T-helper 1 cell treated with Interleukin-12 subunit alpha and Interleukin-12 subunit beta and Interleukin-4 antibody, amounts not matched to agents 30 μg/mL and 1 μg/mL, for 36 hours (primary cell): Measurements from ENCODE around the gene GADL1.

Source experiments
- H3K27ac Mint-ChIP-seq: one replicate; pipeline ENCODE4 v1.8.0; 2021; ENCODE audit warnings: mild to moderate bottlenecking, mixed read lengths
- H3K27me3 Mint-ChIP-seq: one replicate; pipeline ENCODE4 v1.8.0; 2021; ENCODE audit warnings: low read depth, mixed read lengths
- H3K36me3 Mint-ChIP-seq: one replicate; pipeline ENCODE4 v1.8.0; 2021; ENCODE audit warnings: low read depth, mixed read lengths
- H3K4me1 Mint-ChIP-seq: one replicate; pipeline ENCODE4 v1.8.0; 2021; ENCODE audit warnings: low read depth, mixed read lengths
- H3K4me3 Mint-ChIP-seq: one replicate; pipeline ENCODE4 v1.8.0; 2021; ENCODE audit warnings: mild to moderate bottlenecking, moderate library complexity, mixed read lengths
- H3K9me3 Mint-ChIP-seq: one replicate; pipeline ENCODE4 v1.8.0; 2021; ENCODE audit warnings: mixed read lengths

The GADL1 gene

GRCh38 chr3:30749230-30749629 lies 145.2 kb downstream of the GADL1 start:
- Mint-ChIP-seq H3K4me1 (peaks cover 19% of the 10 kb centered on the region), H3K27ac (no peak overlapping the region), H3K4me3 (no peak overlapping the region), H3K9me3 (no peaks in the 10 kb centered on the region), H3K36me3 (no peaks in the 10 kb centered on the region), H3K27me3 (no peaks in the 10 kb centered on the region)

- Mint-ChIP-seq H3K4me1 (peaks cover 29% of the 10 kb centered on the region), H3K27me3 (no peaks in the 10 kb centered on the region), H3K9me3 (no peaks in the 10 kb centered on the region), H3K27ac (no peak overlapping the region), H3K36me3 (no peaks in the 10 kb centered on the region), H3K4me3 (no peak overlapping the region)
Observed at GRCh38 chr3:30747771-30748281, 146.6 kb downstream of the GADL1 start.

- Mint-ChIP-seq H3K9me3 (no peaks in the 10 kb centered on the region), H3K4me1 (peaks cover 20% of the 10 kb centered on the region), H3K27ac (no peak overlapping the region), H3K36me3 (no peaks in the 10 kb centered on the region), H3K27me3 (no peaks in the 10 kb centered on the region), H3K4me3 (no peak overlapping the region)
Observed at GRCh38 chr3:30743641-30744317, 150.7 kb downstream of the GADL1 start.

- Mint-ChIP-seq H3K4me3 (no peak overlapping the region), H3K36me3 (no peaks in the 10 kb centered on the region), H3K27me3 (no peaks in the 10 kb centered on the region), H3K4me1 (peaks cover 20% of the 10 kb centered on the region), H3K9me3 (no peaks in the 10 kb centered on the region), H3K27ac (peak overlapping the region; percentile 2)
Observed at GRCh38 chr3:30742796-30743619, 151.5 kb downstream of the GADL1 start.

DNA sequence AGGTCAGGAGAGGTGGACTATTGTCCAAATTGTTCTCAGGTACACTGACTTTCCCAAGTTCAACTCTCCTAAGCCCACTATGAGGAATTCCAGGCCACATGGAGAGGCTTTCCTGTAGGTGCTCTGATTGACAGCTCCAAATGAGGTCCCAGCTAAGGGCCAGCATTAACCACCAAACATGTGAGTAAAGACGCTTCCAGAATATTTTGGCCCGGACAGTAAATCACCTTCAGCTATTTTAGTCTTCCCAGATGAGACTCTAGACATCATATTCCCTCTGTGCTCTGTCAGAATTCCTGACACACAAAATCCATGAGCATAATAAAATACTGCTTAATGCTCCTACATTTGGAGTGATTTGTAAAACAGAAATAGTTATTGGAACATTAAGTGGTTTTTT lies 152.6 kb downstream of the GADL1 start:
- H3K4me1 Mint-ChIP-seq, result peaks cover 19% of the 10 kb centered on the region
- no peaks in the 10 kb centered on the region for H3K9me3 Mint-ChIP-seq
- no peak overlapping the region for H3K27ac Mint-ChIP-seq
- H3K27me3 Mint-ChIP-seq, result no peaks in the 10 kb centered on the region
- H3K36me3 Mint-ChIP-seq, result no peaks in the 10 kb centered on the region
- H3K4me3 Mint-ChIP-seq, result no peak overlapping the region

DNA sequence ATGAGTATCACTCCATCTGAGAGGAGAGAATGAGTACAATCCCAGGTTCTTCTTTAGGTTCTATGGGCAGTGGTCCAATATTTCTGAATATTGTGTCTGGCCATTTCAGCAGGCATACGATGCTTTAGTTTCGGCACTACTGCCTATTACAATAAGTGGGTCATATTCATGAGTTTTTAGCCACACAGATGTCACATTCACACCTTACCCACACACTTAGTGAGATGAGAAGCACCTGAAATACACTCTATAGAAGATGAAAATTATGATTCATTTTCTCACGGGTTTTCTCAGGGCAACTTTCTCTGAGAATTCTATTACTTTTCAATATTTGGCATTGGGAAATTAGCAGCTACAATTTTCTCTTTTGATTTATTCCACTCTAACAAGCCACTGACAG lies 155.9 kb downstream of the GADL1 start:
- Mint-ChIP-seq H3K27ac (no peak overlapping the region), H3K4me1 (peaks cover 20% of the 10 kb centered on the region), H3K4me3 (no peak overlapping the region), H3K27me3 (no peaks in the 10 kb centered on the region), H3K36me3 (no peaks in the 10 kb centered on the region), H3K9me3 (no peaks in the 10 kb centered on the region)

GRCh38 chr3:30737743-30738499 lies 156.5 kb downstream of the GADL1 start:
- Mint-ChIP-seq H3K36me3 (no peaks in the 10 kb centered on the region), H3K4me1 (peaks cover 16% of the 10 kb centered on the region), H3K4me3 (no peak overlapping the region), H3K27me3 (no peaks in the 10 kb centered on the region), H3K27ac (no peak overlapping the region), H3K9me3 (no peaks in the 10 kb centered on the region)

- Mint-ChIP-seq H3K4me1 (peaks cover 18% of the 10 kb centered on the region), H3K27me3 (no peaks in the 10 kb centered on the region), H3K36me3 (no peaks in the 10 kb centered on the region), H3K9me3 (no peaks in the 10 kb centered on the region), H3K27ac (no peak overlapping the region), H3K4me3 (no peak overlapping the region)
Observed at GRCh38 chr3:30733696-30734095, 160.8 kb downstream of the GADL1 start.

- H3K4me3 Mint-ChIP-seq, result no peak overlapping the region
- peaks cover 18% of the 10 kb centered on the region for H3K4me1 Mint-ChIP-seq
- no peaks in the 10 kb centered on the region for H3K27me3 Mint-ChIP-seq
- no peaks in the 10 kb centered on the region for H3K9me3 Mint-ChIP-seq
- no peaks in the 10 kb centered on the region for H3K36me3 Mint-ChIP-seq
- H3K27ac Mint-ChIP-seq, result no peak overlapping the region
Observed at GRCh38 chr3:30733209-30733608, 161.3 kb downstream of the GADL1 start.

DNA sequence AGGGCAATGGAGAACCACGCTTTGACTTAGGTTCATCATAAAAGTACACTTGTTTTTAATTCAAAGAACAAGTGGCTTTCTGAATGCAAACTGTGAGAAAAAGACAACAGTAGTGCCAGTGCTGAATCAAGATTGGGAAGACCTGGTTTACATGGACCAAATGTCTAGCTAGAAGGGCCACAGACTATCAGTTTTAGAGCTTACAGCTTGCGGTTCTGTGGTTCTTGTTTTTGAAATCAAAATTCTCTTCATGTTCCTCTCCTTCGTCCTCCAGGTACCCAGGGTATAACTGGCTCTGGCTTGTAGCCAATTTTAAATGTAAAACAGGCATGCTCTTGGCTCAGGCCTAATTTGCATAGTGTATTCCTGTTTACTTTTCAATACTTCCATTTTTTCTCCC lies 163.5 kb downstream of the GADL1 start:
- Mint-ChIP-seq H3K27me3 (no peaks in the 10 kb centered on the region), H3K4me3 (no peak overlapping the region), H3K4me1 (peaks cover 15% of the 10 kb centered on the region), H3K9me3 (no peaks in the 10 kb centered on the region), H3K27ac (no peak overlapping the region), H3K36me3 (no peaks in the 10 kb centered on the region)

DNA sequence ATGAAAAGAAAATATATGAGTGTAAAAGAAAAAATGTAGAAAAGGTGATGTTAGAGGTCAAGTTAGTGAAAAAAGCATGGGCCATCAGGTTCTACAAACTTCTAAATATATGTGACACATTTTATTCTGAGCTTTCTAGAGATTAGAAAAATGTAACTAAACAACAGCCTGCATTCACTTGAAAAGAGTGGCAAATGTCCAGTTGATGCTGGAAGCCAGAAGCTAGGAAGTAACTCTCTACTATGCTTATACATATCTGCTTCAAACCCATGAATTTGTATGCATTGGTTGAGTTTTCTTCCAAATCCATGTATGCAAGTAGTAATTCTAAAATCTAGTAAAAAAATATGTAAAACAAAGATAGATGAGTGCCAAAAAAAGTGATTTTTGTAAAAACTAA lies 164.5 kb downstream of the GADL1 start:
- H3K4me3 Mint-ChIP-seq, result no peak overlapping the region
- H3K9me3 Mint-ChIP-seq, result peaks cover 6% of the 10 kb centered on the region
- H3K27me3 Mint-ChIP-seq, result no peaks in the 10 kb centered on the region
- peaks cover 18% of the 10 kb centered on the region for H3K4me1 Mint-ChIP-seq
- no peak overlapping the region for H3K27ac Mint-ChIP-seq
- no peaks in the 10 kb centered on the region for H3K36me3 Mint-ChIP-seq

GRCh38 chr3:30729512-30729911 lies 164.9 kb downstream of the GADL1 start:
- no peak overlapping the region for H3K4me3 Mint-ChIP-seq
- peaks cover 6% of the 10 kb centered on the region for H3K9me3 Mint-ChIP-seq
- no peaks in the 10 kb centered on the region for H3K27me3 Mint-ChIP-seq
- no peak overlapping the region for H3K27ac Mint-ChIP-seq
- H3K4me1 Mint-ChIP-seq, result peaks cover 15% of the 10 kb centered on the region
- no peaks in the 10 kb centered on the region for H3K36me3 Mint-ChIP-seq

GRCh38 chr3:30728143-30728542 lies 166.3 kb downstream of the GADL1 start:
- Mint-ChIP-seq H3K27ac (no peak overlapping the region), H3K9me3 (peaks cover 6% of the 10 kb centered on the region), H3K36me3 (no peaks in the 10 kb centered on the region), H3K4me1 (peaks cover 11% of the 10 kb centered on the region), H3K4me3 (no peak overlapping the region), H3K27me3 (no peaks in the 10 kb centered on the region)

- peaks cover 8% of the 10 kb centered on the region for H3K4me1 Mint-ChIP-seq
- H3K27ac Mint-ChIP-seq, result no peak overlapping the region
- peaks cover 2% of the 10 kb centered on the region for H3K36me3 Mint-ChIP-seq
- peaks cover 11% of the 10 kb centered on the region for H3K9me3 Mint-ChIP-seq
- peaks cover 6% of the 10 kb centered on the region for H3K27me3 Mint-ChIP-seq
- H3K4me3 Mint-ChIP-seq, result no peak overlapping the region
Observed at GRCh38 chr3:30724863-30725262, 169.6 kb downstream of the GADL1 start.
